GM19328 (cell line): ENCODE data around the gene RANBP3.
"Not testable (repeated sequence)": the region's sequence is repeated elsewhere in the genome, so short reads cannot be mapped to it uniquely, and the experiment has no call there.

Experiments
- ATAC-seq: cut with Tn5 transposase; IDR thresholded peaks from one replicate; pipeline ENCODE4 v1.9.1; 2021; ENCODE audit warnings: mild to moderate bottlenecking, moderate library complexity; ENCODE audit not compliant: unreplicated experiment

The RANBP3 gene

DNA sequence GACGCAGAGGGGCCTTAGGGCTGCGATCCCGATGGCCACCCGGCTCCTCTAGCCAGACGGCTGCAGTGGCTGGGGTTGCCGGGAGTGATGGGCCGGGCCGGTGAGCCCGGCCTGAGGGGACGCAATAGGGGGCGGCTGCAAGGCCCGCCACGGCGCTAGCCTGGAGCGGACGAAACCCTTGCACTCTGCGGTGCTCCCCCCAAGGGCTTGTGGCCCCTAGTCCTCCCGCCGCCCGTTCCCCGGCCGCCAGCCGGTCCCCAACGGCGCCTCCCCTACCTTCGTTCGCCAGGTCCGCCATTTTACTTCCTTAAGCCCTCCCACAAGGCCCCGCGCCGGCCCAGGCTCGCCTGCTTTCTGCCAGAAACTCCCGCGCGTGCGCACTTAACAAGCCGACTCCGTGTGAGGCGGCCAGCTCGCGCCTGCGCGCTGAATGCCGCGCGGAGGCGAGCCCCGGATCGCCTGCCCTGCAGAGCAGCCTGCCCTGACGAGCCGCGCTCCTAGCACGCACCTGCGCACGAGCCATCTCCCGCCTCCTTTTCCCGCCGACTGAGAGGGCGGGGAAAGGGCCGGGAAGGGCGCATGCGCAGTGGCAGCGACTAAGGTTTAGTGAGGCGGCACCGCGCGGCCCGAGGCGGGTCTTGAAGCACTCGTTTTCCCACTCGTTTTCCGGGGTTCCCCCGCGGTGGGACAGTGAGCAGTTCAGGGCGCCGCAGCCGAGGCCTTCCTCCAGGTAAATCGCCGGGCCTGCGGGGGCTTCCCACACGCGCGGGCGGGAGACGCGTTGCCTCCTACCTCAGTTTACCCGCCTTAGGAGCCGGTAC, at the start of gene RANBP3:
TSS of gene RANBP3 (minus strand) at position 356 of the 821 bp plus-strand sequence. CDS start at position 298, 58 bp downstream.
- peak; percentile 78 for ATAC-seq

- ATAC-seq: no peak
Observed at GRCh38 chr19:6026390-6027227, 48.7 kb upstream of the RANBP3 start.

- ATAC-seq: not testable (repeated sequence)
Observed at GRCh38 chr19:6024756-6025155, 46.8 kb upstream of the RANBP3 start.

GRCh38 chr19:6023936-6024335, 46.0 kb upstream of the RANBP3 start:
- ATAC-seq: no peak

- ATAC-seq: no peak
Observed at GRCh38 chr19:6023085-6023682, 45.2 kb upstream of the RANBP3 start.

- no peak for ATAC-seq
Observed at GRCh38 chr19:6022570-6023064, 44.7 kb upstream of the RANBP3 start.

DNA sequence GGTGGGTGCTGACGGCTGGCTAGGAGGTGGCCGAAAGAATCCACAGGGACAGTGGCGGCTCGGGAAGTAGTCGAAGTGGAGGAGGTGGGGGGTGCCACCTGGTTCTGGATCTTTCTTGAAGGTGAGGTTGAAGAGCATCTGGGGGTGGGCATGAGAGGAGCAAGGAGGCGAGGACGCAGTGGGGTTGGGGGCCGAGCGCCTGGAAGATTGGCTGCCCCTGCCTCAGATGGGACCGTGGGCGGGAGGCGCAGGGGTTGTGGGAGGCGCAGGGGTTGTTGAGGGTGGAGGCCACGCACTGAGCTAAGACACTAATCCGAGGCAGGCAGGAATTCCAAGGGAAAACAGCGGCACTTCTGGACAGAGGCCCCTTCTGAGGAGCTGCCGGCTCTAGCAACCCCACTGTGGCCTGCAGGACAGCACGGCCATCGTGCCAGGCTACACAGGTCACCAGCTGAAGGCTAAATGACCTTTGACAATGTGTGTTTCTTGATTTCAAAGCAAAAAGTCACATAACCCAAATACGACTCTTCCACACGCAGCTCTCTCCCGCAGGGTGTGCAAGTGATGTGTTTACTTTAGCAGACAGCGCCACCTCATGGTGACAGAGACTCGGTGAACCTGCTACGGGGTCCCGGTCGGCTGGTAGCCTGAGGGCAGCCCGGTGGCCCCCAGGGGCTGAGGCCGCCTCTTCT, 44.1 kb upstream of the RANBP3 start:
- ATAC-seq: no peak

GRCh38 chr19:6020972-6021805, 43.2 kb upstream of the RANBP3 start:
- no peak for ATAC-seq

GRCh38 chr19:6020166-6020882, 42.4 kb upstream of the RANBP3 start:
- ATAC-seq: no peak

DNA sequence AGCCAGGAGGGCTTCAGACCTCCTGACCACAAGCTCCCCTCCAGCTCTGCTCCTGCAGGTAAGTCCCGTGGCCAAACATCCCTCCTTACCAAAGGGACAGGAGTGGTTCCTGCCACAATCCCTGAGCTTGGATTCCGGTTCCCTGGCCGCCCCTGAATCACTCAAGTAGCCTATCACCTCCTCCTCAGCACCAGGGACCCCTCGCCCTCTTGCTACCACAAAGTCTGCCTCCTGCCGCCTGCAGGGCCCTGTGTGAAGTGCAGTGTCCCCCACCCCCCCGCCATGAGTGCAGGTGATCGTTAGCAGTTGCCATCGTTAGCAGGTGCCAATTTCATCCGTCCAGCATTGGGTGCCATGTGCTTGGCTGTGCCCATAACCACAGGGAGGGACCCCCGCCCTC, 40.8 kb upstream of the RANBP3 start:
- no peak for ATAC-seq

GRCh38 chr19:6017576-6017975, 39.6 kb upstream of the RANBP3 start:
- ATAC-seq: no peak

- ATAC-seq: no peak
Observed at GRCh38 chr19:6015841-6016545, 38.1 kb upstream of the RANBP3 start.

DNA sequence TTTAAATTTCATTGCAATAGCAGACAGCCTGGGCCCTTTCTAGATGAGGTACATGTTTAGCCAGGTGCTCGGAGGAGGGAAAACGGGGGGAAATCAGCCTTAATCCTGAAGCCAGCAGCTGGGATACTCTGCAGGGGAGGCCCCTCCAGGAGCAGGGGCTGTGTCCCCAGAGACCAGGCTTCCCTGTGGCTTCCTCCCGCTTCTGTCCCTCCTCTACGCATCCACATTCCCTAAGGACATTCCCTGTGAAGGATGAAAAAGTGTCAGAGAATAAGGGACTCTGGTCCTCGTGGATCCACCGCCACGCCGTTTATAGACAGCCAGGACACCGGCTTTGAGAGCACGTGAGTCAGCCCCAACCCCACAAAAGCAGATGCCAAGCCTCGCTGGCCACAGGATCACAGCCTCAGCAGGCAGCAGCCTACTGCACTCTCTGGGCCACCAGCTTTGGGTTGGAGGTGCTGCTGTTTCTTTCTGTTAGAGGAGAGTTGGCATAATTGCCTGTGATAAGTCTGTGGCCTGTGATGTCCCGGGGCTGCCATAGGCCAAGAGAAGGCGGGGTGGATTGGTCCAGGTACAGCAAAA, 36.7 kb upstream of the RANBP3 start:
- ATAC-seq: no peak

DNA sequence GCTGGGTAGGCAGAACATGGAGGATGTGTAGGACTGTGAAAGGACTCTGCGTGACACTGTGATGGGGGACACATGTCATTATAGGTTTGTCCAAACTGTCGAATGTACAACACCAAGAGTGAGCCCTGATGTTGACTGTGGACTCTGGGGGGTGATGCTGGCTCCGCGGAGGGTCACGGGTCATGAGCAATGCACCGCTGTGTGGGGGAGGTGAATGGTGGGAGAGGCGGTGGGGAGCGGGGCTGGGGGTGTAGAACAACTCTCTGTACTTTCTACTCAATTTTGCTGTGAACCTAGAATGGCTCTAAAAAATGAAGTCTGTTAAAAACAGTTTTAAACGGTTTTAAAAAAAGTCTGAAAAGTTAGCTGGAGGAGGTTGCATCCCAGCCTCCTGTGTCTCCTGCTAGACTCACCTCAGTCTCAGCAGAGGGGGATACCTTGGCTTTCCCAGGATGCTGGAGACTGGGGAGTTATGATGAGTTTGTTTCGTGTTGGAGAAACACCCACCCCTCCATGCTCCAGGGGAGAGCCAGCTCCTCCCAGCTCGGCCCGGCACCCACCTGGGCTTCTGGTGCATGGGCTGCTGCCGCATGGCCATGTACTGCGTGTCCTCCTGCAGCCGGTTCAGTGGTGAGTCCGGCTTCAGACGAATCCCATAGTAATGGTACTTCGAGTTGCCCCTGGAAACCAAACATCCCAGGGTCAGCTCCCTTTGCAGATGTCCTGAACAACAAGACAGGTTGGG, 34.7 kb upstream of the RANBP3 start:
- ATAC-seq: no peak

- no peak for ATAC-seq
Observed at GRCh38 chr19:6011794-6012193, 33.9 kb upstream of the RANBP3 start.

GRCh38 chr19:6011206-6011605, 33.3 kb upstream of the RANBP3 start:
- ATAC-seq: no peak

GRCh38 chr19:6010107-6010506, 32.2 kb upstream of the RANBP3 start:
- ATAC-seq: no peak

GRCh38 chr19:6007866-6008265, 29.9 kb upstream of the RANBP3 start:
- no peak for ATAC-seq
